GM21528 (cell line): ENCODE results near the gene EIF4G3.
A peak's percentile ranks its signal among the peaks of the same experiment; 100 is the strongest.

Experiments
- ATAC-seq: cut with Tn5 transposase; IDR thresholded peaks from one replicate; pipeline ENCODE4 v1.9.1; 2021; ENCODE audit warnings: mild to moderate bottlenecking, moderate library complexity; ENCODE audit not compliant: unreplicated experiment, low FRiP score

The EIF4G3 gene

DNA sequence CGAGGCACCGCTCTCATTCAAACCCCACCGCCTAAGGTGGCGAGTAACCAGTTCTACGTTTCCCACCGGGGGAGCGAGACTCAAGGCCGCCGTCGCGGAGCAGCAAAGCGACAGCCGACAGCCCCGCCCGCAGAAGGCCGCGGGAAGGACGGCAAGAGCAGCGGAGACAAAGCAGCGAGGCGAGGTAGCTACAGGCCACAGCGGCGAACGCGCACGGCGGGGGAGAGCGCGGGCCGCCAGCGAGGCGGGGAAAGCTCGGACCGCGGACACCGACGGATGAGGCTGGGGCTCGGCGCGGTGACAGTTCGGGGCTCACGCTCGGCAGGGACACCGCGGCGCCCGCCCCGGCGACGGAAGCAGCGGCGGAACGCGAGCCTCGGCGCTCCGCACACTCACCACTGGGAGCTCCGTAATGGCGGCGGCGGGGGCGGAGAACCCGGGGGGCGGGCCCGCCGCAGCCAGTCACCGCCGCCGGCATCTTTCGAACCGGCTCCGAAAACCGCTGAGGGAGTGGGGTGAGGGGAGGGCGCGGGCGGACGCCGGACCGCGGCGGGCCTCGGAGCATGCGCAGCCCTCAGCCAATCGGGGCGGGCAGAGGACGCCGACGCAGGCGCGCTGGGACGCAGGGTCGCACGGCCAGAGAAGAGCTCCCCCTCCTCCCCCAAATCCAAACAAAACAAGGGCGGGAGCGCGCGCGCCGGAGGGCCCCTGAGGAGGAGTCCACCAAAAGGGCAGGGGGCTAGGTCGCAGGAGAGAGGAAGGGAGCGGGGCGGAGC, 390.3 kb downstream of the EIF4G3 start:
- peak; percentile 71 for ATAC-seq

DNA sequence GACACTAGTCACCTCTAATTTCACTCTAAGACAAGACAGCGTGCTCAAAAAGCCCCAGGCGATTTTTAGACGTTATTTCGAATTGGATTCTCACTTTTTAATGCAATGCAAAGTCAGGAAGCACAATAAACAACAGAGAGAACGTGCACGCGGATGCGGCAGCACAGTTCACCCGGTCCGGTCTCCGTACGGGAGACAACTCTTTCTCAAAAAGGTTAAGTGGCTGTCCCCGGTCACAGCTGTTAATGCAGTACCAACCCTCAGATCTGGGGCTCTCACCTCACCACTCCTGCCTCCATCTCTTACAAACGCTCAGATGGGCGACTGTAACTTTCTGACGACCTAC, 390.8 kb downstream of the EIF4G3 start:
- ATAC-seq, result peak; percentile 14

DNA sequence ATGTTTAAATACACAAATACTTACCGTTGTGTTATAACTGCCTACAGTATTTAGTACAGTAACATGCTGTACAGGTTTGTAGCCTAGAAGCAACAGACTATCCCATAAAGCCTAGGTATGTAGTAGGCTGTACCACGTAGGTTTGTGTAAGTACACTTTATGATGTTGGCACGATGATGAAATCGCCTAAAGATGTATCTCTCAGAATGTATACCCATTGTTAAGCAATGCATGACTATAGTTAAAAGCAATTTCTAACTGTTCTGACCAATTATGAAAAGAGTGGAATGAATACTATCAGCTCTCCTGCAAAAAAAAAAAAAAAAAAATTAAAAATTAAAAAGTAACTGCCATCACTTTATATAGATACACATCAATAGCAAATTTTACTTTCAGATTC, 401.0 kb downstream of the EIF4G3 start:
- ATAC-seq, result no peak

DNA sequence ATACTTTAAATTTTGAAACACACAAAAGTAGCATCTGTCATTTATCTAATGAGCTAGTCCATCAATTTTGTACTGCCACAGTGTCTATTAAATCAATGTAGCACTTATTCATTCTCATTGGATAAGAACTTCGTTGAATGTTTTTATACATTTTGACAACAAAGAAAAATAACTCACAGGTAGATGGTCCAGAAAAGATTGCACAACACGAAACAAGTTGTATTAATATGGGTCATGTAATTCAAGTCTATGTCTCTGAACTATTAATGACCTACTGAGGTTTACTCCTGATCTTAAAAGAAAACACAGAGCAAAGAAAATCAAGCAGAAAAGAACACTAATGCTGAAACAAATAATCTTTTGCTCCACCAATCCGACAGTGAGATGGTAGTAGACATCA, 404.9 kb downstream of the EIF4G3 start:
- no peak for ATAC-seq

DNA sequence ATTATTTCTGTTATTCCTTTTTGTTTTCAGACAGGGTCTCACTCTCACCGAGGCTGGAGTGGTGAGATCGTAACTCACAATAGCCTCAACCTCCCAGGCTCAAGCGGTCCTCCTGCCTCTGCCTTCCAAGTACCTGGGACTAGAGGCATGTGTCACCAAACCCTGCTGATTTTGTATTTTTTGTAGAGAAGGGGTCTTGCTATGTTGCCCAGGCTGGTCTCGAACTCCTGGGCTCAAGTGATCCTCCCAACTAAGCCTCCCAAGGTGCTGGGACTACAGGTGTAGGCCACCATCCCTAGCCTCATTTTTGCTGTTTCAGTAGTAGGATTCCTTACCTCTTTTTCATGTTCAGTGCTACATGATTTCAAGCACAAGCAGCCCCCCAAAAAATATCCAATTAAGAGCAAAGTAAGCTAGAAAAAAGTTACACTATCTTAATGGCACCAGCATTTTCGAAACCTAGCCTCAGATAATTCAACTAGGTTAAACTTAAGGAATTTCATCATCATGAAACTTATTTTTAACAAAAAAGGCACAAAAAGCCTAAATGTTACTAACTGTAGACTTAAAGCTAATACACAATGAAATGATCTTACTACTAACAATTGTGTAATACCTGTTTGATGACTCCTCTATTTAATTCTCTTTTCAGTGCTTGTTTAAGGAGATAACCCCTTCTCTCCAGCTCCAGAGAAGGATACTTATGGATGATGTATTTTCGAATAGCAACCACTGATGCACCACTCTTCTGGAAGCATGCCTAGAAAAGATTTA, 406.2 kb downstream of the EIF4G3 start:
- no peak for ATAC-seq

DNA sequence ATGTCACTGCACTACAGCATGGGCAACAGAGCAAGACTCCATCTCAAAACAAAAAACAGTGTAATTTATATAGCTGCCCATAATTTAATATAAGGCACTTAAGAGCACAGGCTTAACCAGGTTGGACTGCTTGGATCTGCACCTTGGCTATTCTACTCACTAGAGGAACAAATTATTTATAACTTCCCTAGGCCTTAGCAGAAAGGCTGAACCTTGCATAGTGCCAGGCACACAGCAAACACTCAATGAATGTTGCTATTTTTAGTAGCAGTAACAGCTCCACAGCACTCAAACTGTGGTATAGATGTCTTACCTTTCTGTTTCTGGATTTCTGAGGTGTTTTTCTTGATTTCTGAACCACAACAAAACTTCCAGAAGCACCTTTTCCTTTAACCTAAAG, 409.4 kb downstream of the EIF4G3 start:
- ATAC-seq, result no peak

DNA sequence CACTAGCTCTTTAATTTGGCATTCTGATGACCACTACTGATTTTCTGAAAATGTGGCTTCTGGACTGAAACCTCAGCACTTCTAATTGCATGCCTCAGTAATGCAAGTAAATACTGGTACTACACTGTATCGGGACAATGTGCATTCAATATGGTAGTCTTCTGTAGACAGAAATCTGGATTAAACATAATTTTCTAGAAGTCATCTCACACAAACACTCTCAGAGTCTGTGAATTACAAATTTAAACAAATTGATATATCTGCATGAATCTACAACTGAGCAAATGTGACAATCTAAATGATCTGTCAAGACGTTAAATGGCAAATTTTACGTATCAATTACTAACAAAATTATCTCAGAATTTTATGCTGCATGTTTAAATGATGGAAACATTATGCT, 413.3 kb downstream of the EIF4G3 start:
- ATAC-seq, result no peak

DNA sequence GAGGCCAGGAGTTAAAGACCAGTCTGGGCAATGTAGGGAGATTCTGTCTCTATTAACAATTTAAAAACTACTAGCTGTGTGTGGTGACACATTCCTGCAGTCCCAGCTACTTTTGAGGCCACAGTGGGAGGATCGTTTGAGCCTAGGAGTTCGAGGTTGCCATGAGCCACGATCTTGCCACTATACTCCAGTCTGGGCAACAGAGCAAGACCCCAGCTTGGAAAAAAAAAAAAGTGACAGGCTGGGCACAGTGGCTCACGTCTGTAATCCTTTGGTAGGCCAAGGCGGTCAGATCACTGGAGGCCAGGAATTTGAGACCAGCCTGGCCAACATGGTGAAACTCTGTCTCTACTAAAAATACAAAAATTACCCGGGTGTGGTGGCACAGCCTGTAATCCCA, 416.4 kb downstream of the EIF4G3 start:
- ATAC-seq, result no peak
